GM19463 (cell line): Measurements from ENCODE around the gene CAV2.

ENCODE experiments used
- ATAC-seq: cut with Tn5 transposase; IDR thresholded peaks from one replicate; pipeline ENCODE4 v1.9.1; 2021; ENCODE audit warnings: mild to moderate bottlenecking, moderate library complexity; ENCODE audit not compliant: unreplicated experiment

CAV2 gene

GRCh38 chr7:116545411-116545993 lies 46.0 kb downstream of the CAV2 start:
- ATAC-seq: no peak

- no peak for ATAC-seq
Observed at GRCh38 chr7:116546054-116546453, 46.5 kb downstream of the CAV2 start.

- no peak for ATAC-seq
Observed at GRCh38 chr7:116546916-116547315, 47.4 kb downstream of the CAV2 start.

GRCh38 chr7:116547347-116547746 lies 47.8 kb downstream of the CAV2 start:
- no peak for ATAC-seq

GRCh38 chr7:116548506-116548905 lies 49.0 kb downstream of the CAV2 start:
- ATAC-seq: peak; percentile 88

GRCh38 chr7:116549370-116549769 lies 49.8 kb downstream of the CAV2 start:
- ATAC-seq: no peak

GRCh38 chr7:116551692-116552091 lies 52.2 kb downstream of the CAV2 start:
- no peak for ATAC-seq

- no peak for ATAC-seq
Observed at GRCh38 chr7:116552602-116553001, 53.1 kb downstream of the CAV2 start.

GRCh38 chr7:116553168-116553964 lies 53.8 kb downstream of the CAV2 start:
- ATAC-seq: no peak

GRCh38 chr7:116554436-116554835 lies 54.9 kb downstream of the CAV2 start:
- ATAC-seq: no peak

GRCh38 chr7:116554911-116555310 lies 55.4 kb downstream of the CAV2 start:
- ATAC-seq: no peak

- ATAC-seq: no peak
Observed at GRCh38 chr7:116557066-116557585, 57.6 kb downstream of the CAV2 start.

GRCh38 chr7:116557901-116558300 lies 58.4 kb downstream of the CAV2 start:
- ATAC-seq: no peak
